HUES48 (cell line): Measurements from ENCODE around the gene UQCRFS1.

ENCODE experiments used
- H3K27ac ChIP-seq: one replicate; pipeline ENCODE4 v1.7.0; 2013; ENCODE audit warnings: low read depth, low read length, inconsistent platforms
- H3K27me3 ChIP-seq: 2 replicates; pipeline ENCODE4 v1.6.1; 2013; ENCODE audit warnings: mild to moderate bottlenecking, low read length; ENCODE audit not compliant: control insufficient read depth, insufficient read depth
- H3K36me3 ChIP-seq: 2 replicates; pipeline ENCODE4 v1.6.1; 2013; ENCODE audit warnings: low read length; ENCODE audit not compliant: control insufficient read depth, insufficient read depth
- H3K4me1 ChIP-seq: 2 replicates; pipeline ENCODE4 v1.6.1; 2013; ENCODE audit warnings: mild to moderate bottlenecking, low read length; ENCODE audit not compliant: control insufficient read depth, insufficient read depth
- H3K4me3 ChIP-seq: 2 replicates; pipeline ENCODE4 v1.5.1; 2013; ENCODE audit warnings: mild to moderate bottlenecking, low read depth, low read length
- H3K9ac ChIP-seq: 2 replicates; pipeline ENCODE4 v1.6.1; 2013; ENCODE audit warnings: mild to moderate bottlenecking, low read depth, low read length, moderate library complexity
- H3K9me3 ChIP-seq: 2 replicates; pipeline ENCODE4 v1.6.1; 2013; ENCODE audit warnings: low read length; ENCODE audit not compliant: control insufficient read depth, insufficient read depth

UQCRFS1 gene

GRCh38 chr19:29191005-29191404 is 21.9 kb downstream of the UQCRFS1 start:
- Histone ChIP-seq H3K9ac (no peak overlapping the region), H3K9me3 (no peaks in the 10 kb centered on the region; the same call in 1 of the 2 replicates), H3K36me3 (no peaks in the 10 kb centered on the region), H3K27me3 (no peaks in the 10 kb centered on the region), H3K27ac (no peak overlapping the region), H3K4me3 (no peak overlapping the region), H3K4me1 (peaks cover 8% of the 10 kb centered on the region)

GRCh38 chr19:29189033-29189360 is 24.0 kb downstream of the UQCRFS1 start:
- Histone ChIP-seq H3K27ac (no peak overlapping the region), H3K36me3 (no peaks in the 10 kb centered on the region), H3K27me3 (no peaks in the 10 kb centered on the region), H3K9me3 (no peaks in the 10 kb centered on the region; the same call in 1 of the 2 replicates), H3K4me3 (no peak overlapping the region), H3K4me1 (no peaks in the 10 kb centered on the region), H3K9ac (no peak overlapping the region)

GRCh38 chr19:29188289-29189032 is 24.5 kb downstream of the UQCRFS1 start:
- H3K27me3 ChIP-seq, result no peaks in the 10 kb centered on the region
- H3K36me3 ChIP-seq, result no peaks in the 10 kb centered on the region
- no peak overlapping the region for H3K27ac ChIP-seq
- no peaks in the 10 kb centered on the region; the same call in 1 of the 2 replicates for H3K9me3 ChIP-seq
- no peak overlapping the region for H3K4me3 ChIP-seq
- H3K9ac ChIP-seq, result no peak overlapping the region
- no peaks in the 10 kb centered on the region for H3K4me1 ChIP-seq

- Histone ChIP-seq H3K27me3 (no peaks in the 10 kb centered on the region), H3K4me1 (no peaks in the 10 kb centered on the region), H3K4me3 (no peak overlapping the region), H3K27ac (no peak overlapping the region), H3K36me3 (no peaks in the 10 kb centered on the region), H3K9ac (no peak overlapping the region), H3K9me3 (no peaks in the 10 kb centered on the region; the same call in 1 of the 2 replicates)
Measured at GRCh38 chr19:29187676-29188075, 25.3 kb downstream of the UQCRFS1 start.

DNA sequence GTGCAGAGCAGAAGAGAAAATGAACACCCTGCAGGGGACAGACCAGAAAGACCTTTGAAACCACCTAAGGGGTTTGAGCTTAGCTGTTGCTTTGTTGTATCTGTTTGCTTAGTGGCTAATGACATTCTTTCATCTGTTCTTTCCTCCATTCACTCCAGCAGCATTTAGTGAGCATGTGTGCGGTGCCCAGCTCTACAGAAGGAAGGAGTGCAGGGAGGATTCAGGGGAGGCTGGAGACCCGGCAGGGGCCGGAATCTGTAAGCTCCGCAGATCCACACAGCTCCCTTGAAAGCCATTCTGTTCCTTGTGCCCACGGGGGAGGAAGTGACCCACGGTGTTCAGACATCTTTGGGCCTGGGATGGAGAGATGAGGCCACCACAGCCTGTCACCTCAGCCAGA is 27.5 kb downstream of the UQCRFS1 start:
- H3K36me3 ChIP-seq, result no peaks in the 10 kb centered on the region
- no peak overlapping the region for H3K27ac ChIP-seq
- no peaks in the 10 kb centered on the region; the same call in 1 of the 2 replicates for H3K9me3 ChIP-seq
- no peak overlapping the region for H3K4me3 ChIP-seq
- no peak overlapping the region for H3K9ac ChIP-seq
- no peaks in the 10 kb centered on the region for H3K27me3 ChIP-seq
- no peaks in the 10 kb centered on the region for H3K4me1 ChIP-seq

GRCh38 chr19:29176981-29177754 is 35.8 kb downstream of the UQCRFS1 start:
- H3K4me1 ChIP-seq, result no peaks in the 10 kb centered on the region
- no peaks in the 10 kb centered on the region for H3K27me3 ChIP-seq
- H3K9ac ChIP-seq, result no peak overlapping the region
- no peak overlapping the region for H3K4me3 ChIP-seq
- H3K27ac ChIP-seq, result no peak overlapping the region
- H3K36me3 ChIP-seq, result no peaks in the 10 kb centered on the region
- peaks cover 10% of the 10 kb centered on the region for H3K9me3 ChIP-seq

GRCh38 chr19:29173896-29174295 is 39.1 kb downstream of the UQCRFS1 start:
- no peak overlapping the region for H3K27ac ChIP-seq
- no peak overlapping the region for H3K9ac ChIP-seq
- H3K27me3 ChIP-seq, result no peaks in the 10 kb centered on the region
- H3K36me3 ChIP-seq, result no peaks in the 10 kb centered on the region
- H3K4me1 ChIP-seq, result no peaks in the 10 kb centered on the region
- H3K9me3 ChIP-seq, result peaks cover 10% of the 10 kb centered on the region
- H3K4me3 ChIP-seq, result no peak overlapping the region

- Histone ChIP-seq H3K27me3 (no peaks in the 10 kb centered on the region), H3K36me3 (no peaks in the 10 kb centered on the region), H3K9me3 (peaks cover 5% of the 10 kb centered on the region), H3K27ac (no peak overlapping the region), H3K4me1 (no peaks in the 10 kb centered on the region), H3K9ac (no peak overlapping the region), H3K4me3 (no peak overlapping the region)
Measured at GRCh38 chr19:29172302-29172701, 40.6 kb downstream of the UQCRFS1 start.

- Histone ChIP-seq H3K4me1 (no peaks in the 10 kb centered on the region), H3K4me3 (no peak overlapping the region), H3K36me3 (no peaks in the 10 kb centered on the region), H3K27me3 (no peaks in the 10 kb centered on the region), H3K9me3 (no peaks in the 10 kb centered on the region), H3K9ac (no peak overlapping the region), H3K27ac (no peak overlapping the region)
Measured at GRCh38 chr19:29171525-29171924, 41.4 kb downstream of the UQCRFS1 start.

GRCh38 chr19:29170554-29170953 is 42.4 kb downstream of the UQCRFS1 start:
- Histone ChIP-seq H3K36me3 (no peaks in the 10 kb centered on the region), H3K4me3 (no peak overlapping the region), H3K4me1 (no peaks in the 10 kb centered on the region), H3K27ac (no peak overlapping the region), H3K9ac (no peak overlapping the region), H3K27me3 (no peaks in the 10 kb centered on the region), H3K9me3 (no peaks in the 10 kb centered on the region)

DNA sequence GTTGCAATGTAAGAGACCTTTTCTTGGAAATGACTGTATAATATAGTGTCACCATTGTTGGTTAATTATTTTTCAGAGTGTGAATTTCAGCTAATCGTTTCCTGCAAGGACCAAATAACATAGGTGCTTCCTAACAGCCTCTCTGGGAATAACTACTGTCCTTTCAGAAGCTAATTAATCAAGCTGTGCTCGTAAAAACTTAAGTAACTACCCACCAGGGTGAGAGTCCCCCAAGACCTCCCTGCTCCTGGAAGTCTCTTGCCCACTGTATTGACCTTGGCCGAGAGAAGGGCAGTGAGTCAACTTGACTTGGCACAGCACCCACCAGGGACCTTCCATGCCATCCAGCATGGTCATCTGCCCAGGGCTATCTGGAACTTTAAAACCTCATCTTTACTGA is 50.3 kb downstream of the UQCRFS1 start:
- Histone ChIP-seq H3K27me3 (peaks cover 7% of the 10 kb centered on the region), H3K36me3 (no peaks in the 10 kb centered on the region), H3K4me1 (peaks cover 15% of the 10 kb centered on the region), H3K9ac (no peak overlapping the region), H3K27ac (no peak overlapping the region), H3K9me3 (no peaks in the 10 kb centered on the region), H3K4me3 (no peak overlapping the region)
